Esophagus (tissue), 2 donors: Measurements from ENCODE around the gene QRFP. TPM values are rescaled to one million over a fixed set of nuclear protein-coding genes. Genes with fewer than 3 reads are reported as not detected.

Experiments used
- H3K27ac ChIP-seq, 2 donors: one replicate each; pipeline ENCODE4 v1.5.1; 2013; ENCODE audit warnings: low read depth in 2 of 2, mild to moderate bottlenecking in 2 of 2, inconsistent platforms in 1 of 2, low read length in 1 of 2, moderate library complexity in 1 of 2
- H3K27me3 ChIP-seq, 2 donors: one replicate each; pipeline ENCODE4 v1.6.1; 2013; ENCODE audit warnings: low read length in 2 of 2, control low read depth in 1 of 2, mild to moderate bottlenecking in 1 of 2; ENCODE audit not compliant: insufficient read depth in 2 of 2, control insufficient read depth in 1 of 2
- H3K36me3 ChIP-seq, 2 donors: one replicate each; pipeline ENCODE4 v1.6.1; 2013; ENCODE audit warnings: low read length in 1 of 2; ENCODE audit not compliant: control insufficient read depth in 2 of 2, insufficient read depth in 2 of 2
- H3K4me1 ChIP-seq, 2 donors: one replicate each; pipeline ENCODE4 v1.6.1; 2013; ENCODE audit warnings: low read length in 1 of 2; ENCODE audit not compliant: control insufficient read depth in 2 of 2, insufficient read depth in 2 of 2
- H3K4me3 ChIP-seq, 2 donors: one replicate each; pipeline ENCODE4 v1.5.1; 2013; ENCODE audit warnings: low read length in 2 of 2, mild to moderate bottlenecking in 2 of 2, low read depth in 1 of 2, moderate library complexity in 1 of 2
- H3K9me3 ChIP-seq, 2 donors: one replicate each; pipeline ENCODE4 v1.6.1; 2013; ENCODE audit warnings: mild to moderate bottlenecking in 2 of 2, low read depth in 1 of 2, low read length in 1 of 2, moderate library complexity in 1 of 2; ENCODE audit not compliant: control insufficient read depth in 2 of 2, insufficient read depth in 1 of 2
- WGBS, 2 donors: extraction: QIAGEN DNeasy Blood & Tissue Kit; methylation state at CpG; one replicate each; pipeline ENCODE4 v1.1.7; 2013; 5-methylcytosine and 5-hydroxymethylcytosine counted together
- polyA plus RNA-seq, 2 donors: library from polyadenylated mRNA; stranded (reverse); fragments of 200-250 nt; gene quantifications; one replicate each; pipeline ENCODE4 v1.2.3, GENCODE V29; 2013
- donor health status: healthy with polysubstance abuse.
- donor health status: Bipolar disorder and iron deficiency.

QRFP gene
- polyA plus RNA-seq, 2 donors = 0.08 to 0.16 TPM

DNA sequence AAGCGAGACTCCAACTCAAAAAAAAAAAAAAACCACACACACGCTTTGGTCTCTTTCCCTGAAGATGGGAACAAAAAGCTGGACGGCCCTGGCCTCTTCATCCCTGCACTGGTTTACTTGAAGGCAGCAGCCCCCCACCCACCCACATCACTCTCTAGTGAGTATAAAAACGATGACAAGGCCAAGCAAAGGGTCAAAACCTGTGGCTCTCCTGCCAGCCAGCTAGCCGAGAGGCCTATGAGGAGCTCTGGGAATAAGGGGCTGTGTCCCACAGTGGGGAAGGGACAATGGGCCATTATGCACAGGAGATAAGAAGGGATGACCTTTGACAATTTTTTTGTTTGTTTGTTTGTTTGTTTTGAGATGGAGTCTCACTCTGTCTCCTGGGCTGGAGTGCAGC is 13.1 kb downstream of the QRFP start:
- Histone ChIP-seq H3K4me3 (no peak overlapping the region), H3K9me3 (no peaks in the 10 kb centered on the region), H3K27me3 (no peaks in the 10 kb centered on the region), H3K4me1 (peaks cover 0 to 3% of the 10 kb centered on the region in 2 donors), H3K27ac (no peak overlapping the region), H3K36me3 (peaks cover 16 to 50% of the 10 kb centered on the region in 2 donors)
- WGBS, 2 donors = 81 to 86% methylated on average over 5 of the region's 5 CpGs

GRCh38 chr9:130882696-130883225 is 13.9 kb downstream of the QRFP start:
- Histone ChIP-seq H3K36me3 (peaks cover 13 to 43% of the 10 kb centered on the region in 2 donors), H3K9me3 (no peaks in the 10 kb centered on the region), H3K27ac (no peak overlapping the region), H3K4me3 (no peak overlapping the region), H3K27me3 (no peaks in the 10 kb centered on the region), H3K4me1 (peaks cover 0 to 3% of the 10 kb centered on the region in 2 donors)
- WGBS, 2 donors = 83 to 85% methylated on average over 15 of the region's 15 CpGs

- Histone ChIP-seq H3K4me3 (no peak overlapping the region), H3K27me3 (no peaks in the 10 kb centered on the region), H3K27ac (no peak overlapping the region), H3K36me3 (peaks cover 13 to 40% of the 10 kb centered on the region in 2 donors), H3K4me1 (peaks cover 0 to 3% of the 10 kb centered on the region in 2 donors), H3K9me3 (no peaks in the 10 kb centered on the region)
- 87 to 89% methylated on average over 6 of the region's 6 CpGs for WGBS, 2 donors
Measured at GRCh38 chr9:130881516-130881915, 15.1 kb downstream of the QRFP start.

DNA sequence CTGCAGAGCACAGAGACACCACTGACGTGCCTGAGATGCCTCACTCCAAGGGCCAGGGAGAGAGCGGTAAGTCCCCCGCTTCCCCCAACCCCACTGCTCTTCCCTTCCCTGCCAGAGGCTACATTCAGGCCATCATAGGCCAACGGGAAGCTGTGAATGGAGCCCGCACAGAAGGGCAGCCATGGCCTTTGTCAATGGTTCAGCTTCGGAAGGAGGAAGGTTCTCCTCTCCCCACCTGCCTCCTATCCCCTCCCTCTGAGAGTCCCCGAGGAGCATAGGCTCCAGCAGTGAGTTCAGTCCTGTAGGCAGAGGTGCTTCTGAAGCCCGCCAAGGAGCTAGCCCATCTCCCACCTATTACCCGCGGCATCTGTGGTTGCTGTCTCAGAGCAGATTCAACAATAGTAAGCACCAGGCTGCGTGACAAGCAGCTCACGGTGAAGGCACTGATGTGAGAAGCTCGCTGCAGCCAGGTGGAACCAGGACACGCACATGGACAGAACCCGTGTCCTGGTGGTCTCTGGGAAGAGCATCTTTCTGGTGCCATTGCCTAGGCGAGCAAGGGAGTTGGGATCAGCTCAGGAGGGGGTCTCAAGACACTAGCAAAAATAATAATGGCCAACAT is 15.9 kb downstream of the QRFP start:
- no peaks in the 10 kb centered on the region for H3K9me3 ChIP-seq
- H3K27ac ChIP-seq = no peak overlapping the region
- WGBS, 2 donors = 88 to 94% methylated on average over 16 of the region's 16 CpGs
- H3K36me3 ChIP-seq = peaks cover 13 to 33% of the 10 kb centered on the region in 2 donors
- peaks cover 0 to 3% of the 10 kb centered on the region in 2 donors for H3K4me1 ChIP-seq
- H3K4me3 ChIP-seq = no peak overlapping the region
- no peaks in the 10 kb centered on the region for H3K27me3 ChIP-seq

GRCh38 chr9:130879863-130880411 is 16.7 kb downstream of the QRFP start:
- Histone ChIP-seq H3K27me3 (no peaks in the 10 kb centered on the region), H3K36me3 (peaks cover 14 to 28% of the 10 kb centered on the region in 2 donors)
- whole genome bisulfite sequencing, 2 donors = 90 to 91% methylated on average over 9 of the region's 9 CpGs

GRCh38 chr9:130878295-130878694 is 18.3 kb downstream of the QRFP start:
- Histone ChIP-seq H3K4me3 (no peak overlapping the region), H3K4me1 (no peaks in the 10 kb centered on the region), H3K9me3 (no peaks in the 10 kb centered on the region), H3K27me3 (no peaks in the 10 kb centered on the region), H3K27ac (no peak overlapping the region), H3K36me3 (peaks cover 25 to 27% of the 10 kb centered on the region in 2 donors)
- WGBS, 2 donors = 91 to 93% methylated on average over 6 of the region's 6 CpGs

More at GRCh38 chr9:130879863-130880411, 16.7 kb downstream of the QRFP start:
- Histone ChIP-seq H3K27ac (no peak overlapping the region), H3K4me1 (no peaks in the 10 kb centered on the region), H3K9me3 (no peaks in the 10 kb centered on the region), H3K4me3 (no peak overlapping the region)

- Histone ChIP-seq H3K27me3 (no peaks in the 10 kb centered on the region), H3K4me1 (no peaks in the 10 kb centered on the region), H3K4me3 (no peak overlapping the region), H3K9me3 (no peaks in the 10 kb centered on the region), H3K27ac (no peak overlapping the region), H3K36me3 (peaks cover 31 to 37% of the 10 kb centered on the region in 2 donors)
- 96 to 99% methylated on average over 6 of the region's 6 CpGs for WGBS, 2 donors
Measured at GRCh38 chr9:130877300-130877699, 19.3 kb downstream of the QRFP start.

DNA sequence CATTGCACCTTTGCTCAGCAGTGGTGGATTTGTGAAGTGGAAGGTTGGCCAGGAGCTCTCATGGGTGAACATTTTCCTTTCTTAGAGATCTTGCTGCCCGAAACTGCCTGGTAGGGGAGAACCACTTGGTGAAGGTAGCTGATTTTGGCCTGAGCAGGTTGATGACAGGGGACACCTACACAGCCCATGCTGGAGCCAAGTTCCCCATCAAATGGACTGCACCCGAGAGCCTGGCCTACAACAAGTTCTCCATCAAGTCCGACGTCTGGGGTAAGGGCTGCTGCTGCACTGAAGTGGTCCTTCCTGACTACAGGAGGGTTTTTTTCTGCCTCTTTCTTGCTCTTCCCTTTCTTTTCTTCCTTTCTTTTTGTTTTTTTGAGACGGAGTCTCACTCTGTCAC is 21.8 kb downstream of the QRFP start:
- peaks cover 20 to 34% of the 10 kb centered on the region in 2 donors for H3K36me3 ChIP-seq
- H3K4me3 ChIP-seq = no peak overlapping the region
- H3K27me3 ChIP-seq = no peaks in the 10 kb centered on the region
- H3K9me3 ChIP-seq = no peaks in the 10 kb centered on the region
- WGBS, 2 donors = 89 to 96% methylated on average over 5 of the region's 5 CpGs
- H3K4me1 ChIP-seq = peaks cover 0 to 6% of the 10 kb centered on the region in 2 donors
- H3K27ac ChIP-seq = peak overlapping the region; percentile 14 to 63

- Histone ChIP-seq H3K4me1 (peaks cover 0 to 6% of the 10 kb centered on the region in 2 donors), H3K27ac (peak overlapping the region; percentile 24 to 50), H3K9me3 (no peaks in the 10 kb centered on the region), H3K4me3 (no peak overlapping the region), H3K36me3 (peaks cover 19 to 34% of the 10 kb centered on the region in 2 donors), H3K27me3 (no peaks in the 10 kb centered on the region)
- WGBS, 2 donors = 83 to 90% methylated on average over 8 of the region's 8 CpGs
Measured at GRCh38 chr9:130873966-130874365, 22.6 kb downstream of the QRFP start.
